Measurements from ENCODE around the gene SCMH1.

Gene SCMH1

GRCh38 chr1:41006942-41007865 lies 234.9 kb downstream of the SCMH1 start:
- DNase-seq, result peak in 9 of 58 donors; percentile 11 to 31 (median 26)

- no peak for DNase-seq
These were observed 236.2 kb downstream of the SCMH1 start for GRCh38 chr1:41005876-41006275.

GRCh38 chr1:41003640-41004220 lies 238.4 kb downstream of the SCMH1 start:
- DNase-seq, result peak in 57 of 58 donors; percentile 12 to 94 (median 78)

- DNase-seq, result no peak
These were observed 238.9 kb downstream of the SCMH1 start for GRCh38 chr1:41003127-41003639.

GRCh38 chr1:40998668-40999067 lies 243.4 kb downstream of the SCMH1 start:
- no peak for DNase-seq

- no peak for DNase-seq
These were observed 245.0 kb downstream of the SCMH1 start for GRCh38 chr1:40997096-40997495.

GRCh38 chr1:40989066-40989465 lies 253.0 kb downstream of the SCMH1 start:
- DNase-seq, result no peak

- DNase-seq, result no peak
These were observed 253.8 kb downstream of the SCMH1 start for GRCh38 chr1:40988280-40988679.

- DNase-seq, result peak in 1 of 58 donors; percentile 34
These were observed 254.4 kb downstream of the SCMH1 start for GRCh38 chr1:40987439-40988276.

GRCh38 chr1:40986956-40987355 lies 255.2 kb downstream of the SCMH1 start:
- no peak for DNase-seq

GRCh38 chr1:40986328-40986783 lies 255.8 kb downstream of the SCMH1 start:
- DNase-seq, result no peak

- no peak for DNase-seq
These were observed 256.2 kb downstream of the SCMH1 start for GRCh38 chr1:40985875-40986274.

- DNase-seq, result no peak
These were observed 256.9 kb downstream of the SCMH1 start for GRCh38 chr1:40985161-40985560.

- DNase-seq, result no peak
These were observed 257.6 kb downstream of the SCMH1 start for GRCh38 chr1:40984531-40984930.

GRCh38 chr1:40984066-40984465 lies 258.0 kb downstream of the SCMH1 start:
- DNase-seq, result no peak

- no peak for DNase-seq
These were observed 258.8 kb downstream of the SCMH1 start for GRCh38 chr1:40983286-40983685.

- DNase-seq, result no peak
These were observed 259.4 kb downstream of the SCMH1 start for GRCh38 chr1:40982721-40983120.

GRCh38 chr1:40981691-40982448 lies 260.2 kb downstream of the SCMH1 start:
- no peak for DNase-seq

- peak in 10 of 58 donors; percentile 3 to 48 (median 20) for DNase-seq
These were observed 261.5 kb downstream of the SCMH1 start for GRCh38 chr1:40980453-40981121.

- DNase-seq, result peak in 3 of 58 donors; percentile 30 to 43 (median 33)
These were observed 262.0 kb downstream of the SCMH1 start for GRCh38 chr1:40980068-40980452.
